ENCODE data around the gene PSME2.

GRCh38 chr14:24145690-24146452 is 539 bp downstream of the PSME2 start:
- TF ChIP-seq, protein P1, sequence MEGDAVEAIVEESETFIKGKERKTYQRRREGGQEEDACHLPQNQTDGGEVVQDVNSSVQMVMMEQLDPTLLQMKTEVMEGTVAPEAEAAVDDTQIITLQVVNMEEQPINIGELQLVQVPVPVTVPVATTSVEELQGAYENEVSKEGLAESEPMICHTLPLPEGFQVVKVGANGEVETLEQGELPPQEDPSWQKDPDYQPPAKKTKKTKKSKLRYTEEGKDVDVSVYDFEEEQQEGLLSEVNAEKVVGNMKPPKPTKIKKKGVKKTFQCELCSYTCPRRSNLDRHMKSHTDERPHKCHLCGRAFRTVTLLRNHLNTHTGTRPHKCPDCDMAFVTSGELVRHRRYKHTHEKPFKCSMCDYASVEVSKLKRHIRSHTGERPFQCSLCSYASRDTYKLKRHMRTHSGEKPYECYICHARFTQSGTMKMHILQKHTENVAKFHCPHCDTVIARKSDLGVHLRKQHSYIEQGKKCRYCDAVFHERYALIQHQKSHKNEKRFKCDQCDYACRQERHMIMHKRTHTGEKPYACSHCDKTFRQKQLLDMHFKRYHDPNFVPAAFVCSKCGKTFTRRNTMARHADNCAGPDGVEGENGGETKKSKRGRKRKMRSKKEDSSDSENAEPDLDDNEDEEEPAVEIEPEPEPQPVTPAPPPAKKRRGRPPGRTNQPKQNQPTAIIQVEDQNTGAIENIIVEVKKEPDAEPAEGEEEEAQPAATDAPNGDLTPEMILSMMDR (IDR thresholded peaks at IDR 0.05) = no peak
- TF ChIP-seq ZFX (IDR thresholded peaks at IDR 0.05; ENCODE audit: borderline replicate concordance) = no peak

Data from 22Rv1 (cell line).